Body of pancreas (tissue), 4 donors: ENCODE measurements around the gene SLC27A2. TPM values are rescaled to one million over a fixed set of nuclear protein-coding genes. Genes with fewer than 3 reads are reported as not detected.
"Not testable (repeated sequence)": the region's sequence is repeated elsewhere in the genome, so short reads cannot be mapped to it uniquely, and the experiment has no call there.

Source experiments
- ATAC-seq: fragments of 150-250 bp; one replicate; pipeline ENCODE4 v1.9.1; 2016
- DNase-seq, 4 donors: peaks; one replicate each; pipeline ENCODE4 v3.0.0-alpha.2; 2019
- H3K27ac ChIP-seq, 4 donors: fragments of 200-600 bp; sonication (generic); 1 replicate in 3 of 4; 2 replicates in 1 of 4; pipeline versions ENCODE4 v1.5.1 to v1.6.1; 2016 to 2019; ENCODE audit warnings: mild to moderate bottlenecking in 1 of 4, mixed read lengths in 1 of 4, moderate library complexity in 1 of 4
- H3K27me3 ChIP-seq, 2 donors: fragments of 200-600 bp; sonication (generic); one replicate each; pipeline ENCODE4 v1.6.0; 2016; ENCODE audit warnings: mild to moderate bottlenecking in 1 of 2
- H3K36me3 ChIP-seq, 2 donors: fragments of 200-600 bp; sonication (generic); replicated peaks in 1 of 2; 2 replicates each; pipeline ENCODE4 v1.5.1; 2016; ENCODE audit warnings: low read depth in 2 of 2; ENCODE audit not compliant: insufficient read depth in 1 of 2
- H3K4me1 ChIP-seq: fragments of 200-600 bp; sonication (generic); one replicate; pipeline ENCODE4 v1.6.0; 2016
- H3K4me3 ChIP-seq, 2 donors: fragments of 200-600 bp; sonication (generic); 1 replicate in 1 of 2; 2 replicates in 1 of 2; pipeline ENCODE4 v1.5.1; 2016 to 2019
- H3K9me3 ChIP-seq, 3 donors: fragments of 200-600 bp; sonication (generic); 1 replicate in 2 of 3; 2 replicates in 1 of 3; pipeline ENCODE4 v1.5.1; 2016
- POLR2A ChIP-seq, 3 donors: fragments of 450-650 bp; IDR thresholded peaks; one replicate each; pipeline ENCODE4 v1.6.1; 2016; ENCODE audit warnings: antibody characterized with exemption in 3 of 3, mild to moderate bottlenecking in 2 of 3
- WGBS, 2 donors: methylation state at CpG; one replicate each; pipeline ENCODE4 v1.1.5; 2017; 5-methylcytosine and 5-hydroxymethylcytosine counted together
- intact Hi-C: fragments of 100-400 bp; cut with DNase I; formaldehyde crosslinking; loops from one replicate; pipeline ENCODE4 v1.15.1; 2023
- total RNA-seq, 2 donors: library from RNA; depleted of rRNA; stranded (reverse); fragments of >200 nt; gene quantifications; one replicate each; pipeline ENCODE4 v1.1.0, GENCODE V29; 2016
- TF ChIP-seq, protein P1 (sequence below), 7 experiments: fragments of 450-650 bp in 4 of 7; fragments of 200-600 bp in 3 of 7; sonication (generic) in 3 of 7; IDR thresholded peaks; one replicate each; pipeline ENCODE4 v1.5.1; 2016 to 2019; ENCODE audit warnings: antibody characterized with exemption in 7 of 7

The SLC27A2 gene
- total RNA-seq, 2 donors from 2014 or later: 3.9 to 4.6 TPM

DNA sequence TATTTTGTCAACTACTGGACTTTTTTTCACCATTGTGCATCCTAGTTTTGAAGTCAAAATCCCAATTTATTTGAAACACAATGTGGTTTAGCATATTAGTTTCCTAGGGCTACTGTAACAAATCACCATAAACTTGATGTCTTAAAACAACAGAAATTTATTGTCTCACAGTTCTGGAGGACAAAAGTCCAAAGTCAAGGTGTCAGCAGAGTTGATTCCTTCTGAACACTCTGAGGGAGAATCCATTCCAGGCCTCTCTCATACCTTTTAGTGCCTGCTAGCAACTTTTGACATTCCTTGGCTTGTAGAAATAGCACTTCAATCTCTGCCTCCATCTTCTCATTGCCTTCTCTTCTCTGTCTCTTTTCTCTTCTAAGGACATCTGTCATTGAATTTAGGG lies 14.9 kb upstream of the SLC27A2 start:
- Histone ChIP-seq H3K9me3 (no peaks in the 10 kb centered on the region), H3K27ac (no peak overlapping the region), H3K4me1 (no peaks in the 10 kb centered on the region), H3K27me3 (no peaks in the 10 kb centered on the region), H3K4me3 (no peak overlapping the region), H3K36me3 (no peaks in the 10 kb centered on the region)
- intact Hi-C loops: no loop called here
- ATAC-seq (no peak), DNase-seq (no peak)
- no peak for TF ChIP-seq POLR2A (IDR thresholded peaks at IDR 0.05)
- TF ChIP-seq, protein P1, sequence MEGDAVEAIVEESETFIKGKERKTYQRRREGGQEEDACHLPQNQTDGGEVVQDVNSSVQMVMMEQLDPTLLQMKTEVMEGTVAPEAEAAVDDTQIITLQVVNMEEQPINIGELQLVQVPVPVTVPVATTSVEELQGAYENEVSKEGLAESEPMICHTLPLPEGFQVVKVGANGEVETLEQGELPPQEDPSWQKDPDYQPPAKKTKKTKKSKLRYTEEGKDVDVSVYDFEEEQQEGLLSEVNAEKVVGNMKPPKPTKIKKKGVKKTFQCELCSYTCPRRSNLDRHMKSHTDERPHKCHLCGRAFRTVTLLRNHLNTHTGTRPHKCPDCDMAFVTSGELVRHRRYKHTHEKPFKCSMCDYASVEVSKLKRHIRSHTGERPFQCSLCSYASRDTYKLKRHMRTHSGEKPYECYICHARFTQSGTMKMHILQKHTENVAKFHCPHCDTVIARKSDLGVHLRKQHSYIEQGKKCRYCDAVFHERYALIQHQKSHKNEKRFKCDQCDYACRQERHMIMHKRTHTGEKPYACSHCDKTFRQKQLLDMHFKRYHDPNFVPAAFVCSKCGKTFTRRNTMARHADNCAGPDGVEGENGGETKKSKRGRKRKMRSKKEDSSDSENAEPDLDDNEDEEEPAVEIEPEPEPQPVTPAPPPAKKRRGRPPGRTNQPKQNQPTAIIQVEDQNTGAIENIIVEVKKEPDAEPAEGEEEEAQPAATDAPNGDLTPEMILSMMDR (IDR thresholded peaks at IDR 0.05): no peak

DNA sequence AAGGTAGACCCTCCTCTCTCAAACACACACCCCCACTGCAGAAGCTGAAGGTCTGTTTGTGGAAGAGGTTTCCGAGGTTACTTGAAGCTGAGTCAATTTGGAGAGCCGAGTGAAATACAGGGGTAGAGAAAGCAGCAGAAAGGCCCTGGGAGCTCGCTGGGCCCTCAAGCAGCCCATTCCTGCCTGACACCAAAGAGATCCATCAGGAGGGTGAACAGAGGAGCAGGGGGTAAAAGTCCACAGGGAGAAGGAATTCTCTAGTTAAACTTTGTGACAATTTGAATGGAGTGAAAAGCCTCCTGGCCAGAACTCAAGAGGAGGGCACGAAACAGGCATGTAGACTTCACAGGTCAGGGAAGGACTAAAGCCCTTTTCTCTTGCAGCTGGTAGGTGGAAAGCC lies 13.6 kb upstream of the SLC27A2 start:
- H3K27me3 ChIP-seq: no peaks in the 10 kb centered on the region
- ATAC-seq: no peak
- 68 to 79% methylated on average over 4 of the region's 4 CpGs for WGBS, 2 donors

DNA sequence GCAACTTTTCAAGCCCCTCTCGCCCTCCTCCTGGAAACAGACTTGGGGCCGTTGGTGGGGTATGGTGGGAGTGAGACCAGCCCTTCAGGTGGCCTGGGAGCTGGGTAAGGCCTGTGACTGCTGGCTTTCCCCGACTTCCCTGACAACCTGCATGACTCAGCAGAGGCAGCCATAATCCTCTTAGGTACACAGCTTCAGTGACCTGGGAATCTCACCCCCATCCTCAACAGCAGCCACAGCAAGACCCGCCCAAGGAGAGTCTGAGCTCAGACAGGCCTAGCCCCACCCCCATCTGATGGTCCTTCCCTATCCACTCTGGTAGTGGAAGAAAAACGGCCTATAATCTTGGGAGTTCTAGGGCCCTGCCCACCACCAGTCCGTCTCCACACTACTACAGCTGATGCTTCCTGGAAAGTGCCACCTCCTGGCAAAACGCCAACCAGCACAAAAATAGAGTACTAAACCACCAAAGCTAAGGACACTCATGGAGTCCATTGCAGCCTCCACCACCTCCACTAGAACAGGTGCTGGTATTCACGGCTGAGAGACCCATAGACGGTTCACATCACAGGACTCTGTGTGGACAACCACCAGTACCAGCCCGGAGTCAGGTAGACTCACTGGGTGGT lies 13.1 kb upstream of the SLC27A2 start:
- DNase-seq (no peak), ATAC-seq (no peak)
- TF ChIP-seq, protein P1 (IDR thresholded peaks at IDR 0.05): no peak
- TF ChIP-seq POLR2A (IDR thresholded peaks at IDR 0.05): no peak
- 71 to 83% methylated on average over 10 of the region's 10 CpGs for WGBS, 2 donors
- no peak overlapping the region for H3K27ac ChIP-seq
- no peaks in the 10 kb centered on the region for H3K36me3 ChIP-seq
- no peaks in the 10 kb centered on the region for H3K4me1 ChIP-seq
- no peak overlapping the region for H3K4me3 ChIP-seq
- intact Hi-C loops: no loop called here
- no peaks in the 10 kb centered on the region for H3K9me3 ChIP-seq
- H3K27me3 ChIP-seq: no peaks in the 10 kb centered on the region

More for the DNA sequence above, 13.6 kb upstream of the SLC27A2 start:
- H3K4me1 ChIP-seq: no peaks in the 10 kb centered on the region
- TF ChIP-seq, protein P1 (IDR thresholded peaks at IDR 0.05): no peak
- no peak for TF ChIP-seq POLR2A (IDR thresholded peaks at IDR 0.05)
- no peak overlapping the region for H3K4me3 ChIP-seq
- H3K36me3 ChIP-seq: no peaks in the 10 kb centered on the region
- intact Hi-C loops: no loop called here
- DNase-seq: no peak
- H3K9me3 ChIP-seq: no peaks in the 10 kb centered on the region
- H3K27ac ChIP-seq: no peak overlapping the region

DNA sequence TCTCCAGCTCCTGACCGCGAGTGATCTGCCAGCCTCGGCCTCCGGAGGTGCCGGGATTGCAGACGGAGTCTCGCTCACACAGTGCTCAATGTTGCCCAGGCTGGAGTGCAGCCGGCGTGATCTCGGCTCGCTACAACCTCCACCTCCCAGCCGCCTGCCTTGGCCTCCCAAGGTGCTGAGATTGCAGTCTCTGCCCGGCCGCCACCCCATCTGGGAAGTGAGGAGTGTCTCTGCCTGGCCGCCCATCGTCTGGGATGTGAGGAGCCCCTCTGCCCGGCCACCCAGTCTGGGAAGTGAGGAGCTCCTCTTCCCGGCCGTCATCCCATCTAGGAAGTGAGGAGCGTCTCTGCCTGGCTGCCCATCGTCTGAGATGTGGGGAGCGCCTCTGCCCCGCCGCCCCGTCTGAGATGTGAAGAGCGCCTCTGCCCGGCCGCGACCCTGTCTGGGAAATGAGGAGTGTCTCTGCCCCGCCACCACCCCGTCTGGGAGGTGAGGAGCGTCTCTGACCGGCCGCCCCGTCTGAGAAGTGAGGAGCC lies 9.6 kb upstream of the SLC27A2 start:
- H3K27ac ChIP-seq, H3K27me3 ChIP-seq, H3K36me3 ChIP-seq, intact Hi-C loops, ATAC-seq, H3K4me1 ChIP-seq, H3K9me3 ChIP-seq, DNase-seq, H3K4me3 ChIP-seq: not testable (repeated sequence)
- 95 to 98% methylated on average over 25 to 35 of the region's 35 CpGs for WGBS, 2 donors

DNA sequence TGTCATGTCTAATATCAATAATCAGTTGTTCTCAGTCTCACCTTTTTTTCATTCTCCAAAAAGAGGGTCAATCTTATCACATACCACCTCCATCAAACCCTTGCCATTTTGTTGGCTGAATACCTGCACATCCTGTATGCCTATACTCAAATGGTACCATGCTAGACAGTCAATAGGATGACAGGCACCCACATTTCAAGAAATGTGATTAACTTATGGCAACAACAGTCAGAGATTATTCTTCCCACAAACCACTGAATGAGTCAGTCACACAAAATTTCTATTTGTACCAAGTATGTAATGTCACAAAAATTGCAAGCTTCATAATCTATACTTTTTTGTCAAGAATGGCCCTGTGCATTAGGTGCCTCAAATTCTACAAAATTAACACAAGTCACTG lies 5.1 kb upstream of the SLC27A2 start:
- no peaks in the 10 kb centered on the region for H3K27me3 ChIP-seq
- H3K4me3 ChIP-seq: no peak overlapping the region
- no peak overlapping the region for H3K27ac ChIP-seq
- intact Hi-C loops: no loop called here
- no peak for TF ChIP-seq POLR2A (IDR thresholded peaks at IDR 0.05)
- TF ChIP-seq, protein P1 (IDR thresholded peaks at IDR 0.05): no peak
- H3K36me3 ChIP-seq: no peaks in the 10 kb centered on the region
- no peaks in the 10 kb centered on the region for H3K9me3 ChIP-seq
- DNase-seq (no peak), ATAC-seq (no peak)
- no peaks in the 10 kb centered on the region for H3K4me1 ChIP-seq
